Epithelial cell of prostate (primary cell): ENCODE measurements around the gene TSGA10.
"Not testable (repeated sequence)": the region's sequence is repeated elsewhere in the genome, so short reads cannot be mapped to it uniquely, and the experiment has no call there.

ENCODE experiments used
- DNase-seq: peaks from one replicate; pipeline ENCODE4 v3.0.0-alpha.2; 2011; ENCODE audit warnings: low read depth, low spot score
- H3K27ac ChIP-seq: fragments of 450-650 bp; 2 replicates; pipeline ENCODE4 v1.5.1; 2017; ENCODE audit warnings: mild to moderate bottlenecking

The TSGA10 gene

GRCh38 chr2:99158599-99158998 lies 3.9 kb upstream of the TSGA10 start:
- no peak overlapping the region for H3K27ac ChIP-seq
- no peak for DNase-seq

- DNase-seq = no peak
- no peak overlapping the region for H3K27ac ChIP-seq
Observed at GRCh38 chr2:99156891-99157290, 2.1 kb upstream of the TSGA10 start.

GRCh38 chr2:99153921-99154604 lies 679 bp downstream of the TSGA10 start:
- peak overlapping the region; percentile 68 for H3K27ac ChIP-seq
- DNase-seq = no peak

GRCh38 chr2:99152199-99152895 lies 2.4 kb downstream of the TSGA10 start:
- H3K27ac ChIP-seq = no peak overlapping the region
- DNase-seq = no peak

- H3K27ac ChIP-seq = no peak overlapping the region
Observed at GRCh38 chr2:99150706-99151105, 4.0 kb downstream of the TSGA10 start.

GRCh38 chr2:99141110-99142108 lies 13.3 kb downstream of the TSGA10 start, which contains the start of gene C2orf15:
Gene C2orf15 (plus strand): TSS chr2:99141707. CDS start chr2:99150559, 8,852 bp downstream.
- DNase-seq = peak; percentile 78
- peak within 1 kb of the TSS; percentile 85 for H3K27ac ChIP-seq

More at GRCh38 chr2:99150706-99151105, 4.0 kb downstream of the TSGA10 start:
- DNase-seq = no peak

DNA sequence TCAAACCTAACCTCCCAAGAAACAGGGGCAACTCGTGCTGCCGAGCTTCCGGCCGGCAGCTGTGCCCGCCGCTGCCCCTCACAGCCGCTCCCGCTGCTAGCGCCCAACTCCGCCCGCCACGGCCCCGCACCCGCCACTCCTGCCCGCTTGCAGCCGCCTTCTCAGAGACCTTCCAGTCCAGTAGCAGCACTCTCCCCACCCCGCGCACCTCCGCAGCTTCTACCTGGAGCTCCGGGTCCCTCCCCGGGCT lies 14.0 kb downstream of the TSGA10 start:
- peak overlapping the region; percentile 85 for H3K27ac ChIP-seq
- DNase-seq = no peak

DNA sequence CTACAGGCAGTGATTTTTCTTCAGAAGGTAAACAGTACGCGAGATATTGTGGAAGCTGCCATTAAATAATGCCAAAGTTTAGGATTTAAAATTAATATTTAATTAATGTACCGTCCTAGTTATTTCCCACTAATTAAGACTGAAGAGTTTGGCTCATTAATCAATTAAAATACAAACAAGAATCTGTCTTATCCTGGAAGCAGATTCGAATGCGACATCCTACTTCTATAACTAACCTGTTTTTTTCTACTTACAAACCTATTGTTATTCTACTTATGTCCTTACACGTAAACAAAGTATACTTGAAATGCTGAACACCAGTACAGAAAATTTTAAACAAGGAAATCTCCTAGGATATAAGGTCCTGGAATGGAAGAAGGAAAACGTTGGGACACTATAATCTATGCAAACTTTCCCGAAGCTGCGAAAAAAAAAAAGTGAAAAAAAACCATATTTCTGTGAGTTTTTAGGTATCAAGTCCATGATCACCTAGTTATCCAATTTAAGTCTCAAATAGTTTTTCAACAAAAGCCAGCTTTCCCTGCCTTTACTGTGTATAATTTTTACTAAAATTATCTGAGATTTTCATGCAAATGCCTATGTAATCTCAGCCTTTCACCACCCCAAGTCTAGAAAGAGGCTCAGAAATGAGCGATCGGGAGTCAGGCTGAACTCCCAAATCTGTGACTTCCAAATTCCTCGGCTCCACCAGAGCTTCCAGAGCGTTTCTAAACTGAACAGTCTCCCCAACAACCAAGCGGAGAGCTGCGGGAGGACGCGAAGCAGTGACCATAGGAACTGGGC lies 14.5 kb downstream of the TSGA10 start:
- peak overlapping the region; percentile 85 for H3K27ac ChIP-seq
- DNase-seq = no peak

DNA sequence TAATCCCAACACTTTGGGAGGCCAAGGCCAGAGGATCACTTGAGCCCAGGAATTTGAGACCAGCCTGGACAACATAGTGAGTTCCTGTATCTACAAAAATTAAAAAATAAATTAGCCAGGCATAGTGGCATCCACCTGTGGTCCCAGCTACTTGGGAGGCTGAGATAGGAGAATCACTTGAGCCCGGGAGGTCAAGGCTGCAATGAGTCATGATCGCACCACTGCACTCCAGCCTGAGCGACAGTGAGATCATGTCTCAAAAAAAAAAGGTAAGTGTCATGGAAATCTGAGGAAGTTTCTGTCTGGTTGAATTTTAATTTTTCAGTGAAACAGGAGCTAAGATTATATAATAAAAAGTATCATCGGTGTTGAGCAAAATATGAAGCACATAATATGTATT lies 15.7 kb downstream of the TSGA10 start:
- H3K27ac ChIP-seq = no peak overlapping the region
- no peak for DNase-seq

- not testable (repeated sequence) for H3K27ac ChIP-seq, DNase-seq
Observed at GRCh38 chr2:99135044-99135556, 19.6 kb downstream of the TSGA10 start.

- DNase-seq = no peak
- no peak overlapping the region for H3K27ac ChIP-seq
Observed at GRCh38 chr2:99127981-99128380, 26.8 kb downstream of the TSGA10 start.

- no peak for DNase-seq
- H3K27ac ChIP-seq = no peak overlapping the region
Observed at GRCh38 chr2:99112617-99113016, 42.1 kb downstream of the TSGA10 start.

DNA sequence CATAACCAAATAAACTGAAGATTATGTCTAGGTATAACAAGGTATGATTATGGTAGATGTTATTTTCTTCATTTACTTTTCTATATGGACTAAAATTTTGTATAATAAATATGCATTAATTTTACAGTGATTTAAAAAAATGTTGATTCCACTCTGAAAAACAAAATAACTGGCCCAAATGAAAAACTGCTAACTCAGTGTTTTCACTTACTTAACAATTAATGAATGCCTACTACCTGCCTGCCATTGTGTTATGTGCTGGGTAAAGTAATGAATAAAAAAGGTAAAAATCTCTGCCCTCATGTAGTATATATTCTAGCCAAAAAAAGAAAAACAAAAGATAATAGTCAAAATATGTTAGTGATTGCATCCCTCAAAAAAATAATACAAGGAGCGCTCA lies 42.8 kb downstream of the TSGA10 start:
- no peak overlapping the region for H3K27ac ChIP-seq
- DNase-seq = no peak

DNA sequence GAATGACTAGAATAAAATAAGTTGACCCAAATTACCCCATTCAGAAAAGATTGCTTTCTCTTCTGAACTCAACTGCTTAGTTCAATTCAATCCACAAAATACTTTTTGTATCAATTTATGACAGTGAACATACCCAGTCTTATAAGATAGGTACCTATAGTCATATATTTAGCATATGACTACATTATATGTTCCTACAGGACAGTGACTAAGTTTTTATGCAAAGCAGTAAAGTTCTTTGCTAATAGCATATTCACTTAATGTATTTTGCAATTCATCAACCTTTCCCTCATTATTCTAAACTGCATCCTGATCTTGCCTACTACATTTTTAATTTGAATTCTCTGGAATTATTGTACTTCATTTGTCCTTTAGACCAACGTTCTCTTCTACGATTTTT lies 43.5 kb downstream of the TSGA10 start:
- no peak for DNase-seq
- H3K27ac ChIP-seq = no peak overlapping the region

DNA sequence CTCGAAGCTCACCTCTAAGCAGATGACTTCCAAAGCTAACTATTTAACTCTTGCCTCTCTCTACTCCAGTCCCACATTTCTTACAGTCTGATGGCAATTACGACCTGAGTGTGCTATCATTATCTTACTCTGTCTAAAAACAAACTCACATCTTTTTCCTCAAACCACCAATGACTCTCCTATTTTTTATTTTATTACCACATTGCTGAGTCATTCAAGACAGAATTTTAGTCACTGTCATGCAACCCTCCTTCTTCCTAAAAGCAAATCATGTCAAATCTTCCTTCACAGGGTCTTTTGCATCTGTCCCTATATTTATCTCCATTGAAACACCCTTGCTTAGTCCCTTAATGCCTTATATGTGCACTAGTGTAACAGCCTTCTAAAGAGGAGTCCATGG lies 47.8 kb downstream of the TSGA10 start:
- no peak for DNase-seq
- no peak overlapping the region for H3K27ac ChIP-seq

GRCh38 chr2:99104006-99104405 lies 50.7 kb downstream of the TSGA10 start:
- H3K27ac ChIP-seq = no peak overlapping the region
- DNase-seq = no peak

DNA sequence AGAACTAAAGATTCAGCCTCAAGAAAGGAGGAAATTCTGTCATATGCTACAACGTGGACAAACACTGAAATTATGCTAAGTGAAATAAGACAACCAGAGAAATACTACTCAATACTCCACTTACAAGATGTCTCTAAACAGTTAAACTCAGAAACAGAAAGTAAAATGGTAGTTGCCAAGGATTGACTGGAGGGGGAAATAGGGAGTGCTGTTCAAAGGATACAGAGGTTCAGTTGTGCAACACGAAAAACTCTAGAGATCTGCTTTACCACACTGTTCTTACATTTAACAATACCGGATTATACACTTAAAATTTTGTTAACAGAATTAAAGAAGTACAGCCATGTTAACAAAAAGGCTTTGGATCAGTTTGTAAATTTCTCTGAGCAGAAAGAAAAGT lies 53.0 kb downstream of the TSGA10 start:
- no peak overlapping the region for H3K27ac ChIP-seq
- DNase-seq = no peak

- no peak for DNase-seq
- no peak overlapping the region for H3K27ac ChIP-seq
Observed at GRCh38 chr2:99096728-99097127, 58.0 kb downstream of the TSGA10 start.

DNA sequence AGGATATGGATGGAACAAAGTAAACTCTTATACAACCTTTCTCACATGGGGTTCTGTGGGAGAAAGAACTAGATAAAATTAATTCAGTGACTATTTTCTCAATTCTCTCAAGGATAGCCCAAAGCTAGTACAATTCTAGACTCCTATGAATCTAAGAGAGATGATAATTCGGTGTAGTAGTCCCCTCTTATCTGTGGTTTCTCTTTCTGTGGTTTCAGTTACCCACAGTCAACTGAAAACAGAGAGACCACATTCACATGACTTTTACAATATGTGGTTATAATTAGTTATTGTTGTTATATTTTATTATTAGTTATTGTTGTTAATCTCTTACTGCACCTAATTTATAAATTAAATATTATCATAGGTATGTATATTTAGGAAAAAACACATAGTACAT lies 66.7 kb downstream of the TSGA10 start:
- no peak for DNase-seq
- H3K27ac ChIP-seq = no peak overlapping the region

DNA sequence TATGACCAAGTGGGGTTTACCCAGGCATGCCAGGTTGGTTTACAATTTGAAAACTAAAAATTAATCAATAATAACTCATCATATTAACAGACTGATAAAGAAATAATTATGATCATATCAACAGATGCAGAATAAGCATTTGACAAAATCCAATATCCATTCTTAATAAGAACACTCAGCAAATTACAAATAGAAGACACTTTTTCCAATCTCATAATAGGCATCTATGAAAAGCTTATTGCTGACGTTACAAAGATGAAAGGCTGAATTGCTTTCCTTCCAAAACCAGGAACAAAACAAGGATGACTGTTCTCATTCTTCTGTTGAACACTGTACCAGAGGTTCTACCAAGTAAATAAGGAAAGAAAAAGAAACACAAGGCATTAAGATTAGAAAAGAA lies 68.4 kb downstream of the TSGA10 start:
- H3K27ac ChIP-seq = no peak overlapping the region
- DNase-seq = no peak
